ENCODE data around the gene UBE2F. TPM values are rescaled to one million over a fixed set of nuclear protein-coding genes. Genes with fewer than 3 reads are reported as not detected.

The UBE2F gene
- polyA plus RNA-seq, 1 of the 3 experiments (the other 2 are of a cell fraction), result 56.9 TPM

DNA sequence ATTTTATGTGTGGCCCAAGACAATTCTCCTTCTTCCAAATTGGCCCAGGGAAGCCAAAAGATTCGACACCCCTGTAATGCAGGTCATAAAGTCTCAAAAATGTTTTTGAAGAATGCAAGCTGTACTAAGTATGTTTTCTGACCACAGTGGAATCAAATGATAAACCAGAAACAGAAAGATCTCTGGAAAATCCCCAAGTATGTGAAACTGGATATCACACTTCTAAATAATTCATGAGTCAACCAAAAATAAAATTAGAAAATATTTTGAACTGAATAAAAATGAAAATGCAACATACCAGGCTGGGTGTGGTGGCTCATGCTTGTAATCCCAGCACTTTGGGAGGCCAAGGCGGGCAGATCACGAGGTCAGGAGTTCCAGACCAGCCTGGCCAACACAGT lies 34.1 kb upstream of the UBE2F start (continued):
- TF ChIP-seq, protein P1, sequence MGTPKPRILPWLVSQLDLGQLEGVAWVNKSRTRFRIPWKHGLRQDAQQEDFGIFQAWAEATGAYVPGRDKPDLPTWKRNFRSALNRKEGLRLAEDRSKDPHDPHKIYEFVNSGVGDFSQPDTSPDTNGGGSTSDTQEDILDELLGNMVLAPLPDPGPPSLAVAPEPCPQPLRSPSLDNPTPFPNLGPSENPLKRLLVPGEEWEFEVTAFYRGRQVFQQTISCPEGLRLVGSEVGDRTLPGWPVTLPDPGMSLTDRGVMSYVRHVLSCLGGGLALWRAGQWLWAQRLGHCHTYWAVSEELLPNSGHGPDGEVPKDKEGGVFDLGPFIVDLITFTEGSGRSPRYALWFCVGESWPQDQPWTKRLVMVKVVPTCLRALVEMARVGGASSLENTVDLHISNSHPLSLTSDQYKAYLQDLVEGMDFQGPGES (IDR thresholded peaks at IDR 0.05; ENCODE audit: low read depth, low read length), result no peak
- TF ChIP-seq SMC3 (IDR thresholded peaks at IDR 0.05; ENCODE audit: low read depth, low read length), result no peak
- TF ChIP-seq, protein P2, sequence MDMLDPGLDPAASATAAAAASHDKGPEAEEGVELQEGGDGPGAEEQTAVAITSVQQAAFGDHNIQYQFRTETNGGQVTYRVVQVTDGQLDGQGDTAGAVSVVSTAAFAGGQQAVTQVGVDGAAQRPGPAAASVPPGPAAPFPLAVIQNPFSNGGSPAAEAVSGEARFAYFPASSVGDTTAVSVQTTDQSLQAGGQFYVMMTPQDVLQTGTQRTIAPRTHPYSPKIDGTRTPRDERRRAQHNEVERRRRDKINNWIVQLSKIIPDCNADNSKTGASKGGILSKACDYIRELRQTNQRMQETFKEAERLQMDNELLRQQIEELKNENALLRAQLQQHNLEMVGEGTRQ (IDR thresholded peaks at IDR 0.05; ENCODE audit: borderline replicate concordance, low read depth, low read length), result no peak
- TF ChIP-seq, protein P3, sequence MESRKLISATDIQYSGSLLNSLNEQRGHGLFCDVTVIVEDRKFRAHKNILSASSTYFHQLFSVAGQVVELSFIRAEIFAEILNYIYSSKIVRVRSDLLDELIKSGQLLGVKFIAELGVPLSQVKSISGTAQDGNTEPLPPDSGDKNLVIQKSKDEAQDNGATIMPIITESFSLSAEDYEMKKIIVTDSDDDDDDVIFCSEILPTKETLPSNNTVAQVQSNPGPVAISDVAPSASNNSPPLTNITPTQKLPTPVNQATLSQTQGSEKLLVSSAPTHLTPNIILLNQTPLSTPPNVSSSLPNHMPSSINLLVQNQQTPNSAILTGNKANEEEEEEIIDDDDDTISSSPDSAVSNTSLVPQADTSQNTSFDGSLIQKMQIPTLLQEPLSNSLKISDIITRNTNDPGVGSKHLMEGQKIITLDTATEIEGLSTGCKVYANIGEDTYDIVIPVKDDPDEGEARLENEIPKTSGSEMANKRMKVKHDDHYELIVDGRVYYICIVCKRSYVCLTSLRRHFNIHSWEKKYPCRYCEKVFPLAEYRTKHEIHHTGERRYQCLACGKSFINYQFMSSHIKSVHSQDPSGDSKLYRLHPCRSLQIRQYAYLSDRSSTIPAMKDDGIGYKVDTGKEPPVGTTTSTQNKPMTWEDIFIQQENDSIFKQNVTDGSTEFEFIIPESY (IDR thresholded peaks at IDR 0.05; ENCODE audit: borderline replicate concordance, low read depth), result no peak
- no peak for TF ChIP-seq NRF1 (IDR thresholded peaks at IDR 0.05; ENCODE audit: low read depth, low read length)
- no peak for TF ChIP-seq TAF1 (IDR thresholded peaks at IDR 0.05; ENCODE audit: borderline replicate concordance, low read depth, low read length)
- TF ChIP-seq SIN3A (IDR thresholded peaks at IDR 0.05; ENCODE audit: borderline replicate concordance, low read depth, low read length), result no peak
- no peak for TF ChIP-seq YY1 (IDR thresholded peaks at IDR 0.05; ENCODE audit: low read depth)
- no peak for TF ChIP-seq RFX5 (IDR thresholded peaks at IDR 0.05; ENCODE audit: low read length)
- TF ChIP-seq, protein P4, sequence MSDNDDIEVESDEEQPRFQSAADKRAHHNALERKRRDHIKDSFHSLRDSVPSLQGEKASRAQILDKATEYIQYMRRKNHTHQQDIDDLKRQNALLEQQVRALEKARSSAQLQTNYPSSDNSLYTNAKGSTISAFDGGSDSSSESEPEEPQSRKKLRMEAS (IDR thresholded peaks at IDR 0.05; ENCODE audit: low read depth), result 0 out of 2 replicates have a peak, but pooled peaks have one; percentile 28
- no peak for TF ChIP-seq RCOR1 (IDR thresholded peaks at IDR 0.05; ENCODE audit: low read length)
- TF ChIP-seq, protein P5, sequence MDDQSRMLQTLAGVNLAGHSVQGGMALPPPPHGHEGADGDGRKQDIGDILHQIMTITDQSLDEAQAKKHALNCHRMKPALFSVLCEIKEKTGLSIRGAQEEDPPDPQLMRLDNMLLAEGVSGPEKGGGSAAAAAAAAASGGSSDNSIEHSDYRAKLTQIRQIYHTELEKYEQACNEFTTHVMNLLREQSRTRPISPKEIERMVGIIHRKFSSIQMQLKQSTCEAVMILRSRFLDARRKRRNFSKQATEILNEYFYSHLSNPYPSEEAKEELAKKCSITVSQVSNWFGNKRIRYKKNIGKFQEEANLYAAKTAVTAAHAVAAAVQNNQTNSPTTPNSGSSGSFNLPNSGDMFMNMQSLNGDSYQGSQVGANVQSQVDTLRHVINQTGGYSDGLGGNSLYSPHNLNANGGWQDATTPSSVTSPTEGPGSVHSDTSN (IDR thresholded peaks at IDR 0.05), result peak; percentile 33; the same call in 1 of the 2 replicates
- TF ChIP-seq FOXM1 (IDR thresholded peaks at IDR 0.05; ENCODE audit: low read depth), result no peak
- no peak for TF ChIP-seq RAD21 (IDR thresholded peaks at IDR 0.05; ENCODE audit: low read length)

DNA sequence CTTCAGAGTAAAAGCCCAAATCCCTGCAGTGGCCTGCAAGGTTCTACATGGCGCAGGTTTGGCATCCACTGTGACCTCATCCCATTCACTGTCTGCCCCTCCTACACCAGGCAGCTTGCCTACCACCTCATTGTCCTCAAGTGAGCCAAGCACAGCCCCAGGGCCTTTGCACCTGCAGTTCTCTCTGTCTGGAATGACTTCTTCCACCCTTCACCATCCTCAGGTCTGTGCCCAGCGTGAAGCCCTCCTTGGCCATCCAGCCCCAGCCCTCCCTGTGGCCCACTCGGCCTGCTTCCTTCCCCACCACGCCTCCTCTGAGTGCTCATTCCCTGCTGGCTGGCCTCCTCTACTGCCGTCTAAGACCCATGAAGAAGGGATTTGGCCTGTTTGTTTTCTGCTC lies 32.6 kb upstream of the UBE2F start:
- Histone ChIP-seq H3K79me2 (ENCODE audit: insufficient read depth) (no peaks in the 10 kb centered on the region), H3K4me1 (ENCODE audit: control insufficient read depth in 1 of 2, insufficient read depth in 2 of 2, low read depth in 1 of 2, low read length in 1 of 2) (peaks cover 0 to 10% of the 10 kb centered on the region in 2 experiments; a peak in 1 of 4 replicates), H3K4me3 (ENCODE audit: low read depth in 2 of 2, low read length in 1 of 2) (no peak overlapping the region), H3K9ac (no peak overlapping the region), H4K20me1 (ENCODE audit: insufficient read depth) (no peaks in the 10 kb centered on the region), H3F3A (replicated peaks; ENCODE audit: insufficient read depth) (peaks cover 5% of the 10 kb centered on the region), H3K9me3 (no peaks in the 10 kb centered on the region), H3K27ac (ENCODE audit: low read depth in 2 of 2, low read length in 1 of 2) (no peak overlapping the region), H3K9me2 (no peaks in the 10 kb centered on the region), H3K36me3 (replicated peaks in 1 of 2; ENCODE audit: control insufficient read depth in 1 of 2, insufficient read depth in 2 of 2, low read length in 1 of 2) (no peaks in the 10 kb centered on the region), H3K27me3 (ENCODE audit: insufficient read depth) (no peaks in the 10 kb centered on the region), H2AFZ (ENCODE audit: low read depth) (no peak overlapping the region), H3K4me2 (no peak overlapping the region)
- ChIA-PET POLR2A (no interaction called here), CTCF (interaction anchor here (2.4 kb wide), 1 partner anchor 10 kb away, joined by 8 read pairs; no protein-coding TSS in a partner anchor)
- no peak for DNase-seq
- 83% methylated on average over 5 of the region's 5 CpGs for WGBS (ENCODE audit: low lambda C conversion rate)
- no peak for TF ChIP-seq FOSL2 (IDR thresholded peaks at IDR 0.05; ENCODE audit: borderline replicate concordance, low read depth)
- no peak for TF ChIP-seq EZH2phosphoT487 (IDR thresholded peaks at IDR 0.05; ENCODE audit: borderline replicate concordance, low read depth)
- no peak for TF ChIP-seq RXRA (IDR thresholded peaks at IDR 0.05; ENCODE audit: borderline replicate concordance, low read depth)
- TF ChIP-seq GABPA (IDR thresholded peaks at IDR 0.05; ENCODE audit: low read depth), result no peak
- TF ChIP-seq EP300 (IDR thresholded peaks at IDR 0.05; ENCODE audit: borderline replicate concordance in 1 of 2, low read depth in 1 of 2, low read length in 1 of 2), result no peak
- no peak for TF ChIP-seq SMC3 (IDR thresholded peaks at IDR 0.05; ENCODE audit: low read depth, low read length)
- no peak for TF ChIP-seq JUND (IDR thresholded peaks at IDR 0.05)
- TF ChIP-seq YY1 (IDR thresholded peaks at IDR 0.05; ENCODE audit: low read depth), result no peak
- TF ChIP-seq RFX5 (IDR thresholded peaks at IDR 0.05; ENCODE audit: low read length), result no peak
- no peak for TF ChIP-seq ELF1 (IDR thresholded peaks at IDR 0.05)
- TF ChIP-seq, protein P2 (IDR thresholded peaks at IDR 0.05; ENCODE audit: borderline replicate concordance, low read depth, low read length), result no peak
- TF ChIP-seq, protein P1 (IDR thresholded peaks at IDR 0.05; ENCODE audit: low read depth, low read length), result no peak
- TF ChIP-seq, protein P4 (IDR thresholded peaks at IDR 0.05; ENCODE audit: low read depth), result no peak
- no peak for TF ChIP-seq TEAD4 (IDR thresholded peaks at IDR 0.05; ENCODE audit: borderline replicate concordance, insufficient read depth)
- no peak for TF ChIP-seq POLR2AphosphoS5 (IDR thresholded peaks at IDR 0.05; ENCODE audit: low read depth, low read length)
